Neural cell (in vitro differentiated cells): Measurements from ENCODE around the gene CSK. TPM values are rescaled to one million over a fixed set of nuclear protein-coding genes. Genes with fewer than 3 reads are reported as not detected.

Experiments
- H2AFZ ChIP-seq: fragments of 200-600, 300-800 bp; sonication (generic), shearing (Covaris generic); 2 replicates; pipeline ENCODE4 v1.6.0; 2014; ENCODE audit warnings: low read depth, mild to moderate bottlenecking, antibody characterized with exemption, low read length, moderate library complexity
- H3F3A ChIP-seq: fragments of 200-600 bp; shearing (Covaris generic); 2 replicates; pipeline ENCODE4 v1.6.1; 2016; ENCODE audit warnings: mild to moderate bottlenecking, moderate library complexity, mixed read lengths, antibody characterized with exemption, low read length; ENCODE audit not compliant: insufficient read depth, poor library complexity, severe bottlenecking
- H3K27ac ChIP-seq: fragments of 200-600, 300-800 bp; sonication (generic), shearing (Covaris generic); 2 replicates; pipeline ENCODE4 v1.5.1; 2014; ENCODE audit warnings: mild to moderate bottlenecking, low read length, moderate library complexity
- H3K27me3 ChIP-seq: fragments of 300-800, 200-600 bp; sonication (generic), shearing (Covaris generic); 2 replicates; pipeline ENCODE4 v1.6.0; 2014; ENCODE audit warnings: mild to moderate bottlenecking, low read depth, low read length, moderate library complexity; ENCODE audit not compliant: insufficient read depth
- H3K36me3 ChIP-seq: fragments of 300-800, 200-600 bp; sonication (generic), shearing (Covaris generic); 2 replicates; pipeline ENCODE4 v1.5.1; 2014; ENCODE audit warnings: mild to moderate bottlenecking, antibody characterized with exemption, low read length, moderate library complexity; ENCODE audit not compliant: insufficient read depth
- H3K4me2 ChIP-seq: fragments of 300-800, 200-600 bp; sonication (generic), shearing (Covaris generic); 2 replicates; pipeline ENCODE4 v1.6.0; 2014; ENCODE audit warnings: mild to moderate bottlenecking, low read length
- H3K4me3 ChIP-seq: fragments of 300-800, 200-600 bp; sonication (generic), shearing (Covaris generic); 2 replicates; pipeline ENCODE4 v1.5.1; 2014; ENCODE audit warnings: mild to moderate bottlenecking, low read length, moderate library complexity
- H3K79me2 ChIP-seq: fragments of 200-600 bp; shearing (Covaris generic); replicated peaks from 2 replicates; pipeline ENCODE4 v1.6.0; 2014; ENCODE audit warnings: mild to moderate bottlenecking, low read length, moderate library complexity; ENCODE audit not compliant: insufficient read depth
- H3K9ac ChIP-seq: fragments of 300-800, 200-600 bp; sonication (generic), shearing (Covaris generic); 2 replicates; pipeline ENCODE4 v1.6.1; 2016; ENCODE audit warnings: mild to moderate bottlenecking, low read length, mixed read lengths
- H3K9me2 ChIP-seq: fragments of 200-600 bp; shearing (Covaris generic); 2 replicates; pipeline ENCODE4 v1.6.1; 2016; ENCODE audit warnings: mild to moderate bottlenecking, low read length, mixed read lengths; ENCODE audit not compliant: insufficient read depth
- H3K9me3 ChIP-seq: fragments of 200-600, 300-800 bp; sonication (generic), shearing (Covaris generic); 2 replicates; pipeline ENCODE4 v1.6.1; 2016; ENCODE audit warnings: mild to moderate bottlenecking, mixed run types, low read length, moderate library complexity, mixed read lengths
- H4K20me1 ChIP-seq: fragments of 200-600 bp; shearing (Covaris generic); 2 replicates; pipeline ENCODE4 v1.6.1; 2016; ENCODE audit warnings: mild to moderate bottlenecking, mixed run types; ENCODE audit not compliant: insufficient read depth
- EP300 ChIP-seq: fragments of 450-650 bp; conservative IDR thresholded peaks from 2 replicates; pipeline ENCODE4 v1.6.1; 2014; ENCODE audit warnings: antibody characterized with exemption, mild to moderate bottlenecking, moderate library complexity; ENCODE audit not compliant: poor library complexity, severe bottlenecking
- EZH2 ChIP-seq: fragments of 200-600, 300-800 bp; shearing (Covaris generic), sonication (generic); IDR thresholded peaks from 2 replicates; pipeline ENCODE4 v1.6.1; 2014; ENCODE audit warnings: antibody characterized with exemption, low read length, borderline replicate concordance, mild to moderate bottlenecking; ENCODE audit not compliant: insufficient read depth, poor library complexity, severe bottlenecking
- MXI1 ChIP-seq: fragments of 450-650 bp; conservative IDR thresholded peaks from 2 replicates; pipeline ENCODE4 v1.6.1; 2014; ENCODE audit warnings: antibody characterized with exemption, mild to moderate bottlenecking; ENCODE audit not compliant: poor library complexity, severe bottlenecking
- POLR2AphosphoS5 ChIP-seq: IDR thresholded peaks from 2 replicates; pipeline ENCODE4 v1.6.1; 2012
- RAD21 ChIP-seq: fragments of 450-650 bp; conservative IDR thresholded peaks from 2 replicates; pipeline ENCODE4 v1.6.1; 2014; ENCODE audit warnings: antibody characterized with exemption, mild to moderate bottlenecking, moderate library complexity
- SMC3 ChIP-seq: fragments of 450-650 bp; conservative IDR thresholded peaks from 2 replicates; pipeline ENCODE4 v1.6.1; 2014; ENCODE audit warnings: antibody characterized with exemption, mild to moderate bottlenecking, moderate library complexity; ENCODE audit not compliant: poor library complexity
- TAF1 ChIP-seq: IDR thresholded peaks from 2 replicates; pipeline ENCODE4 v1.6.1; 2012; ENCODE audit warnings: low read depth
- polyA plus RNA-seq: library from polyadenylated mRNA; depleted of rRNA; stranded (reverse); fragments of >200 nt; gene quantifications from 2 replicates; pipeline ENCODE4 v1.2.3, GENCODE V29; 2014
- TF ChIP-seq, protein P1 (sequence below): IDR thresholded peaks from 2 replicates; pipeline ENCODE4 v1.6.1; 2012; ENCODE audit warnings: borderline replicate concordance
- TF ChIP-seq, protein P2 (sequence below): fragments of 450-650 bp; IDR thresholded peaks from 2 replicates; pipeline ENCODE4 v1.5.1; 2014; ENCODE audit warnings: antibody characterized with exemption, mild to moderate bottlenecking, moderate library complexity; ENCODE audit not compliant: poor library complexity, severe bottlenecking

CSK gene
- polyA plus RNA-seq, 1 donor from 2014 or later = 45.5 TPM

- Histone ChIP-seq H3K36me3 (no peaks in the 10 kb centered on the region), H3K27me3 (no peaks in the 10 kb centered on the region), H3K9me2 (no peaks in the 10 kb centered on the region), H3K79me2 (peaks cover 20% of the 10 kb centered on the region), H3K27ac (no peak overlapping the region), H2AFZ (no peak overlapping the region), H3K9ac (no peak overlapping the region), H4K20me1 (no peaks in the 10 kb centered on the region), H3K4me3 (no peak overlapping the region), H3F3A (no peaks in the 10 kb centered on the region), H3K4me2 (no peak overlapping the region), H3K9me3 (no peaks in the 10 kb centered on the region)
- TF ChIP-seq EZH2 = no peak
- TF ChIP-seq EP300 = no peak
- no peak for TF ChIP-seq RAD21
- no peak for TF ChIP-seq POLR2AphosphoS5
- TF ChIP-seq SMC3 = no peak
- no peak for TF ChIP-seq MXI1
- TF ChIP-seq, protein P1, sequence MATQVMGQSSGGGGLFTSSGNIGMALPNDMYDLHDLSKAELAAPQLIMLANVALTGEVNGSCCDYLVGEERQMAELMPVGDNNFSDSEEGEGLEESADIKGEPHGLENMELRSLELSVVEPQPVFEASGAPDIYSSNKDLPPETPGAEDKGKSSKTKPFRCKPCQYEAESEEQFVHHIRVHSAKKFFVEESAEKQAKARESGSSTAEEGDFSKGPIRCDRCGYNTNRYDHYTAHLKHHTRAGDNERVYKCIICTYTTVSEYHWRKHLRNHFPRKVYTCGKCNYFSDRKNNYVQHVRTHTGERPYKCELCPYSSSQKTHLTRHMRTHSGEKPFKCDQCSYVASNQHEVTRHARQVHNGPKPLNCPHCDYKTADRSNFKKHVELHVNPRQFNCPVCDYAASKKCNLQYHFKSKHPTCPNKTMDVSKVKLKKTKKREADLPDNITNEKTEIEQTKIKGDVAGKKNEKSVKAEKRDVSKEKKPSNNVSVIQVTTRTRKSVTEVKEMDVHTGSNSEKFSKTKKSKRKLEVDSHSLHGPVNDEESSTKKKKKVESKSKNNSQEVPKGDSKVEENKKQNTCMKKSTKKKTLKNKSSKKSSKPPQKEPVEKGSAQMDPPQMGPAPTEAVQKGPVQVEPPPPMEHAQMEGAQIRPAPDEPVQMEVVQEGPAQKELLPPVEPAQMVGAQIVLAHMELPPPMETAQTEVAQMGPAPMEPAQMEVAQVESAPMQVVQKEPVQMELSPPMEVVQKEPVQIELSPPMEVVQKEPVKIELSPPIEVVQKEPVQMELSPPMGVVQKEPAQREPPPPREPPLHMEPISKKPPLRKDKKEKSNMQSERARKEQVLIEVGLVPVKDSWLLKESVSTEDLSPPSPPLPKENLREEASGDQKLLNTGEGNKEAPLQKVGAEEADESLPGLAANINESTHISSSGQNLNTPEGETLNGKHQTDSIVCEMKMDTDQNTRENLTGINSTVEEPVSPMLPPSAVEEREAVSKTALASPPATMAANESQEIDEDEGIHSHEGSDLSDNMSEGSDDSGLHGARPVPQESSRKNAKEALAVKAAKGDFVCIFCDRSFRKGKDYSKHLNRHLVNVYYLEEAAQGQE = no peak
- TF ChIP-seq TAF1 = no peak
These were observed 11.5 kb downstream of the CSK start for GRCh38 chr15:74793135-74794028.

GRCh38 chr15:74794248-74794969 is 12.5 kb downstream of the CSK start:
- Histone ChIP-seq H3K4me3 (no peak overlapping the region), H3K9me3 (no peaks in the 10 kb centered on the region), H3K79me2 (peaks cover 16% of the 10 kb centered on the region), H3K27me3 (no peaks in the 10 kb centered on the region), H3K27ac (no peak overlapping the region), H3K9me2 (no peaks in the 10 kb centered on the region), H3K9ac (no peak overlapping the region), H3F3A (no peaks in the 10 kb centered on the region), H4K20me1 (no peaks in the 10 kb centered on the region), H2AFZ (no peak overlapping the region), H3K36me3 (no peaks in the 10 kb centered on the region), H3K4me2 (no peak overlapping the region)
- TF ChIP-seq EZH2 (no peak), POLR2AphosphoS5 (no peak), EP300 (no peak), MXI1 (no peak), TAF1 (no peak), SMC3 (no peak)

DNA sequence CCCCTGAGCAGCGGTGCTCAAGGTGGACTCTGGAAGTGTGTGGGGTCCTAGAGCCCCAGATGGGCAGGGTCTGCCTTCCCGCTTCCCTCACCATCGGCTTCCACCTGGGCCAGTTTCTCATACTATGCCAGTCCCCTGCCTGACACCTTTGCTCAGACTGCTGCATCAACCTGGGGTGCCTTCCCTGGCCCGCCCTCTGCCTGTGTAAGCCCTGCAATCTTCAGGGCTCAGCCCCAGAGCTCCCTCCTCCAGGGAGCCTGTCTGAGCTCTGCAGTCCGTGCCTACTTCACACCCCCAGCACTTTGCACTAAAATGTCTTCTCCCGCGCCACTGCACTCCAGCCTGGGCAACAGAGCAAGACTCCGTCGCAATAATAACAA is 13.1 kb downstream of the CSK start:
- H3K27me3 ChIP-seq = no peaks in the 10 kb centered on the region
- H3K79me2 ChIP-seq = peaks cover 16% of the 10 kb centered on the region
- no peaks in the 10 kb centered on the region for H3K9me3 ChIP-seq
- no peaks in the 10 kb centered on the region for H3F3A ChIP-seq
- H3K4me3 ChIP-seq = no peak overlapping the region
- no peak overlapping the region for H3K9ac ChIP-seq
- no peak overlapping the region for H3K4me2 ChIP-seq
- H4K20me1 ChIP-seq = no peaks in the 10 kb centered on the region
- no peaks in the 10 kb centered on the region for H3K36me3 ChIP-seq
- no peak overlapping the region for H2AFZ ChIP-seq
- no peak overlapping the region for H3K27ac ChIP-seq
- TF ChIP-seq POLR2AphosphoS5 = no peak
- no peak for TF ChIP-seq EZH2
- no peak for TF ChIP-seq RAD21
- TF ChIP-seq MXI1 = no peak
- TF ChIP-seq, protein P1 = no peak
- TF ChIP-seq EP300 = no peak
- TF ChIP-seq SMC3 = no peak
- TF ChIP-seq, protein P2, sequence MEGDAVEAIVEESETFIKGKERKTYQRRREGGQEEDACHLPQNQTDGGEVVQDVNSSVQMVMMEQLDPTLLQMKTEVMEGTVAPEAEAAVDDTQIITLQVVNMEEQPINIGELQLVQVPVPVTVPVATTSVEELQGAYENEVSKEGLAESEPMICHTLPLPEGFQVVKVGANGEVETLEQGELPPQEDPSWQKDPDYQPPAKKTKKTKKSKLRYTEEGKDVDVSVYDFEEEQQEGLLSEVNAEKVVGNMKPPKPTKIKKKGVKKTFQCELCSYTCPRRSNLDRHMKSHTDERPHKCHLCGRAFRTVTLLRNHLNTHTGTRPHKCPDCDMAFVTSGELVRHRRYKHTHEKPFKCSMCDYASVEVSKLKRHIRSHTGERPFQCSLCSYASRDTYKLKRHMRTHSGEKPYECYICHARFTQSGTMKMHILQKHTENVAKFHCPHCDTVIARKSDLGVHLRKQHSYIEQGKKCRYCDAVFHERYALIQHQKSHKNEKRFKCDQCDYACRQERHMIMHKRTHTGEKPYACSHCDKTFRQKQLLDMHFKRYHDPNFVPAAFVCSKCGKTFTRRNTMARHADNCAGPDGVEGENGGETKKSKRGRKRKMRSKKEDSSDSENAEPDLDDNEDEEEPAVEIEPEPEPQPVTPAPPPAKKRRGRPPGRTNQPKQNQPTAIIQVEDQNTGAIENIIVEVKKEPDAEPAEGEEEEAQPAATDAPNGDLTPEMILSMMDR = no peak
- TF ChIP-seq TAF1 = no peak
- H3K9me2 ChIP-seq = no peaks in the 10 kb centered on the region
